Astrocyte (in vitro differentiated cells and primary cell): ENCODE measurements around the gene FEM1A.

Source experiments
- EZH2 ChIP-seq: IDR thresholded peaks from 2 replicates; pipeline ENCODE4 v1.6.1; 2012; ENCODE audit warnings: mild to moderate bottlenecking, low read length, inconsistent platforms; ENCODE audit not compliant: insufficient read depth
- TF ChIP-seq, protein P1 (sequence below): IDR thresholded peaks from 2 replicates; pipeline ENCODE4 v1.5.1; 2011; ENCODE audit warnings: low read depth, mild to moderate bottlenecking, inconsistent platforms, low read length, moderate library complexity; ENCODE audit not compliant: insufficient read depth

DNA sequence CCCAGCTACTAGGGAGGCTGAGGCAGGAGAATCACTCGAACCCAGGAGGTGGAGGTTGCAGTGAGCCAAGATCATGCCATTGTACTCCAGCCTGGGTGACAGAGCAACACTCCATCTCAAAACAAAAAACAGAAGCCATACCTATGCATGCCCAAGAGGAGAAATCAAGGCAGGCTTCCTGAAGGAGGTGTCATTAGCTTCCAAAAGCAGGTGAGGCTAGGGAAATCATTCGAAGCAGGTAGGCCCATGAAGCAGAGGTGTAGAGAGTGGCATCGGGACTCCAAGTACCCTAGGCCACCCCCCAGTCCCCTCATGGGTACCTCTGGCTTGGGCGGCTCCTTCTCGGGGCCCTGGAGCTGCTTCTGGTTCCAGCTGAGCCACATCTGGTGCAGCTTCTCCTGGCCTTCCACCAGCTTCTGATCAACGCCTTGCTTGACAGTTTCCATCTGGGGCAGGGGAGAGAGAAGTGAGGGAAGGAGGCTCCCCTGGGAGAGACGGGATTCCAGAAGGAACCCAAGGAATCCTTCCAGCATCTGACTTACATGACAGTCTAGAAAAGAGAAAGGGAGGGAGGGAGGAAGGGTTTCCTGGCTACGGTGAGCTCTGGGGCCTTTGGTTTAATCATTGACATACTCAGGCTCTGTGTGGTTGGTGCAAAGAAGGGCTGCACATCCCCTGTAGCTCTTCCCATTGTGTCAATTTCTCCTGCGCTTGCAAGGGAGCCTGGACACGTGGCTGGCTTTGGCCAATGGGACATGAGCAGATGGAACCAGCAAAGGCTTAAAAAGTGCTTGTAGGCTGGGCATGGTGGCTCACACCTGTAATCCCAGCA, 53.0 kb downstream of the FEM1A start:
- TF ChIP-seq, protein P1, sequence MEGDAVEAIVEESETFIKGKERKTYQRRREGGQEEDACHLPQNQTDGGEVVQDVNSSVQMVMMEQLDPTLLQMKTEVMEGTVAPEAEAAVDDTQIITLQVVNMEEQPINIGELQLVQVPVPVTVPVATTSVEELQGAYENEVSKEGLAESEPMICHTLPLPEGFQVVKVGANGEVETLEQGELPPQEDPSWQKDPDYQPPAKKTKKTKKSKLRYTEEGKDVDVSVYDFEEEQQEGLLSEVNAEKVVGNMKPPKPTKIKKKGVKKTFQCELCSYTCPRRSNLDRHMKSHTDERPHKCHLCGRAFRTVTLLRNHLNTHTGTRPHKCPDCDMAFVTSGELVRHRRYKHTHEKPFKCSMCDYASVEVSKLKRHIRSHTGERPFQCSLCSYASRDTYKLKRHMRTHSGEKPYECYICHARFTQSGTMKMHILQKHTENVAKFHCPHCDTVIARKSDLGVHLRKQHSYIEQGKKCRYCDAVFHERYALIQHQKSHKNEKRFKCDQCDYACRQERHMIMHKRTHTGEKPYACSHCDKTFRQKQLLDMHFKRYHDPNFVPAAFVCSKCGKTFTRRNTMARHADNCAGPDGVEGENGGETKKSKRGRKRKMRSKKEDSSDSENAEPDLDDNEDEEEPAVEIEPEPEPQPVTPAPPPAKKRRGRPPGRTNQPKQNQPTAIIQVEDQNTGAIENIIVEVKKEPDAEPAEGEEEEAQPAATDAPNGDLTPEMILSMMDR = no peak
- no peak for TF ChIP-seq EZH2
